BE2C (cell line): ENCODE measurements around the gene FBXL19.

Experiments
- DNase-seq: peaks from one replicate; pipeline ENCODE4 v3.0.0-alpha.2; 2020
- H3K27me3 ChIP-seq: fragments of 250-450 bp; sonication (Bioruptor Pico); 2 replicates; pipeline ENCODE4 v1.5.1; 2020; ENCODE audit warnings: mild to moderate bottlenecking
- H3K36me3 ChIP-seq: fragments of 250-450 bp; sonication (Bioruptor Pico); 2 replicates; pipeline ENCODE4 v1.5.1; 2020; ENCODE audit warnings: mild to moderate bottlenecking
- H3K4me1 ChIP-seq: fragments of 250-450 bp; sonication (Bioruptor Pico); 2 replicates; pipeline ENCODE4 v1.5.1; 2020
- H3K4me3 ChIP-seq: 2 replicates; pipeline ENCODE4 v1.5.1; 2011; ENCODE audit warnings: low read depth, low read length
- H3K9me3 ChIP-seq: fragments of 250-450 bp; sonication (Bioruptor Pico); 2 replicates; pipeline ENCODE4 v1.5.1; 2020
- CTCF ChIP-seq: IDR thresholded peaks from 2 replicates; pipeline ENCODE4 v1.5.1; 2012; ENCODE audit warnings: mild to moderate bottlenecking, low read depth, low read length

FBXL19 gene

GRCh38 chr16:30947859-30948666, 24.7 kb downstream of the FBXL19 start:
- Histone ChIP-seq H3K27me3 (no peaks in the 10 kb centered on the region), H3K9me3 (no peaks in the 10 kb centered on the region), H3K4me1 (peaks cover 11% of the 10 kb centered on the region), H3K36me3 (peaks cover 8% of the 10 kb centered on the region), H3K4me3 (peak overlapping the region; percentile 70)
- peak; percentile 91 for DNase-seq
- TF ChIP-seq CTCF = no peak

GRCh38 chr16:30948667-30949649, 25.6 kb downstream of the FBXL19 start, which contains the start of gene ORAI3:
Gene ORAI3, plus strand, starts transcription at chr16:30949068. Its CDS starts 222 bp downstream, at chr16:30949290.
- peaks cover 4% of the 10 kb centered on the region; the same call in 1 of the 2 replicates for H3K36me3 ChIP-seq
- TF ChIP-seq CTCF = no peak
- no peaks in the 10 kb centered on the region for H3K9me3 ChIP-seq
- peak; percentile 49 for DNase-seq
- peaks cover 17% of the 10 kb centered on the region for H3K4me1 ChIP-seq
- H3K27me3 ChIP-seq = no peaks in the 10 kb centered on the region
- H3K4me3 ChIP-seq = peak within 1 kb of the TSS; percentile 70

- H3K4me1 ChIP-seq = peaks cover 17% of the 10 kb centered on the region
- peak overlapping the region; percentile 70 for H3K4me3 ChIP-seq
- no peak for DNase-seq
- H3K36me3 ChIP-seq = no peaks in the 10 kb centered on the region
- TF ChIP-seq CTCF = no peak
- H3K27me3 ChIP-seq = no peaks in the 10 kb centered on the region
- H3K9me3 ChIP-seq = no peaks in the 10 kb centered on the region
Measured at GRCh38 chr16:30949650-30950515, 26.5 kb downstream of the FBXL19 start.

DNA sequence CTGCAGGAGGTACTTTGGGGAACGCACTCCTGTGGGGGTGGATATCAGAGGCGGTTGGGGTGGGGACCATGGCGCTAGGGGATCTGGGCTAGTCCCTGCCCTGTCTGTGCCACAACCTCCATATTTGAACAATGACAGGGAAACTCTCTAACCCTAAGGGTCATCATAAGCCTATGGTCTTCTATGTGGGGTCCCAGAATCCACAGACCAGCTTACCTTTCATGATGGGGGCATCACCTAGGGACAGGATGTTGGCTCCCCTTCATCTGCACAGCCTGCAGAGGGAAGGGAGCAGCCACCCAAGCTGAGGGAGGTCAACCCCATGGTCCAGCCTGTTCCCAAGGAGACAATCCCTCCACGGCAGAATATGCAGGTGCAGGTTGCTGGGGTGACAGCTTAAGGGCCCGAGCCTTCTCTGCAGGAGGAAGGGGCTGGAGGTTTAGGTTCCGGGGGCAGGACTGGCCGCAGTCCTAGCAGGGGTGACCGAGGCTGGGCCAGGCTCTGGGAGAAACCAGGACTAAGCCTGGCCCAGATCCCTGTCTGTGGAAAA, 27.2 kb downstream of the FBXL19 start:
- Histone ChIP-seq H3K36me3 (no peaks in the 10 kb centered on the region), H3K27me3 (no peaks in the 10 kb centered on the region), H3K4me1 (peaks cover 17% of the 10 kb centered on the region), H3K4me3 (no peak overlapping the region), H3K9me3 (no peaks in the 10 kb centered on the region)
- no peak for DNase-seq
- TF ChIP-seq CTCF = no peak

GRCh38 chr16:30951193-30951592, 27.8 kb downstream of the FBXL19 start:
- Histone ChIP-seq H3K36me3 (no peaks in the 10 kb centered on the region), H3K27me3 (no peaks in the 10 kb centered on the region), H3K9me3 (no peaks in the 10 kb centered on the region), H3K4me3 (no peak overlapping the region), H3K4me1 (peaks cover 17% of the 10 kb centered on the region)
- TF ChIP-seq CTCF = no peak
- DNase-seq = no peak
